DOHH2 (cell line): Measurements from ENCODE around the gene BZW1.
"Not testable (repeated sequence)": the region's sequence is repeated elsewhere in the genome, so short reads cannot be mapped to it uniquely, and the experiment has no call there.

Source experiments
- H3F3A ChIP-seq: fragments of 200-600 bp; sonication (generic), shearing (Covaris generic); 2 replicates; pipeline ENCODE4 v1.6.0; 2016; ENCODE audit warnings: antibody characterized with exemption, mild to moderate bottlenecking; ENCODE audit not compliant: control insufficient read depth, insufficient read depth
- H3K27ac ChIP-seq: fragments of 200-600 bp; sonication (generic); 2 replicates; pipeline ENCODE4 v1.5.1; 2014; ENCODE audit warnings: low read depth, mild to moderate bottlenecking, low read length, moderate library complexity
- H3K27me3 ChIP-seq: fragments of 200-600 bp; sonication (generic); 2 replicates; pipeline ENCODE4 v1.6.1; 2014; ENCODE audit warnings: mild to moderate bottlenecking, low read length, mixed read lengths; ENCODE audit not compliant: control insufficient read depth
- H3K36me3 ChIP-seq: fragments of 200-600 bp; sonication (generic); 2 replicates; pipeline ENCODE4 v1.6.1; 2014; ENCODE audit warnings: mild to moderate bottlenecking, low read length, moderate library complexity, mixed read lengths; ENCODE audit not compliant: control insufficient read depth
- H3K4me1 ChIP-seq: fragments of 200-600 bp; sonication (generic); 2 replicates; pipeline ENCODE4 v1.6.1; 2014; ENCODE audit warnings: mild to moderate bottlenecking, low read length, mixed read lengths; ENCODE audit not compliant: control insufficient read depth
- H3K4me2 ChIP-seq: fragments of 200-600 bp; sonication (generic); 2 replicates; pipeline ENCODE4 v1.6.0; 2014; ENCODE audit warnings: mild to moderate bottlenecking, low read length, moderate library complexity
- H3K4me3 ChIP-seq: fragments of 200-600 bp; sonication (generic); 2 replicates; pipeline ENCODE4 v1.5.1; 2014; ENCODE audit warnings: mild to moderate bottlenecking, low read length, mixed read lengths
- H3K79me2 ChIP-seq: fragments of 200-600 bp; sonication (generic); 2 replicates; pipeline ENCODE4 v1.6.1; 2014; ENCODE audit warnings: mild to moderate bottlenecking, low read length, mixed read lengths; ENCODE audit not compliant: control insufficient read depth
- H3K9me2 ChIP-seq: fragments of 200-600 bp; sonication (generic); replicated peaks from 2 replicates; pipeline ENCODE4 v1.6.1; 2014; ENCODE audit warnings: mild to moderate bottlenecking, low read length, mixed read lengths; ENCODE audit not compliant: control insufficient read depth
- H3K9me3 ChIP-seq: fragments of 200-600 bp; sonication (generic); 2 replicates; pipeline ENCODE4 v1.6.1; 2014; ENCODE audit warnings: antibody characterized with exemption, low read length, mixed read lengths; ENCODE audit not compliant: control insufficient read depth, insufficient read depth
- H4K20me1 ChIP-seq: fragments of 200-600 bp; sonication (generic); 2 replicates; pipeline ENCODE4 v1.6.0; 2014; ENCODE audit warnings: low read depth, mild to moderate bottlenecking, antibody characterized with exemption, low read length, moderate library complexity; ENCODE audit not compliant: control insufficient read depth, insufficient read depth
- EZH2phosphoT487 ChIP-seq: fragments of 200-600 bp; sonication (generic); IDR thresholded peaks from 2 replicates; pipeline ENCODE4 v1.6.1; 2017; ENCODE audit warnings: borderline replicate concordance, mild to moderate bottlenecking, antibody characterized with exemption, low read length, moderate library complexity, mixed read lengths
- TF ChIP-seq, protein P1 (sequence below): fragments of 200-600 bp; sonication (generic); IDR thresholded peaks from one replicate; pipeline ENCODE4 v1.5.1; 2014; ENCODE audit warnings: antibody characterized with exemption, mild to moderate bottlenecking, low read depth, low read length; ENCODE audit not compliant: poor library complexity, severe bottlenecking

BZW1 gene

DNA sequence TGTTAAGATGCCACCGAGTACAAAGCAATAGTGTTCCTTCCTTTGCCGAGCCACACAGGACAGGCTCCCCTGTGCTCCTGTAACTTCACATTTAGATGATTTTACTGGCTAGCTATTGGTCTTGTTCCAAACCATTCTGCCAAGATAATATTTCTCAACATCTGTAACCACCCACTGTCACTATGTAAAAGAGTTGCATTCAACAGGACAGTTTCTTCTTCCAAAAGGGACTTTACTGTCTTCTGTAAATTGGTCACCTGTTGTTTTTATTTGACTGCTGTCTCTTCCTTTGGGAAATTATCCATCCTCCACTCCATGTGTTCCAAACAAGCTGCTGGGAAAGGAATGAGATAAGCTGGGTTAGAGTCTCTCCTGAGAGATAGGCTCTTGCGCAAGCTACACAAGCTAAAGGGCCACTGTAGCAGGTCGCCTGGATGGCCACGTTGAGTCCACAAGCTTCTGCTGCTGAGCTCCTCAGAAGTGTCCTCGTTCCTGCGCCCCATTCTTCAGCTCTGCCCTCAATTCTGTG, 14.4 kb upstream of the BZW1 start:
- TF ChIP-seq, protein P1, sequence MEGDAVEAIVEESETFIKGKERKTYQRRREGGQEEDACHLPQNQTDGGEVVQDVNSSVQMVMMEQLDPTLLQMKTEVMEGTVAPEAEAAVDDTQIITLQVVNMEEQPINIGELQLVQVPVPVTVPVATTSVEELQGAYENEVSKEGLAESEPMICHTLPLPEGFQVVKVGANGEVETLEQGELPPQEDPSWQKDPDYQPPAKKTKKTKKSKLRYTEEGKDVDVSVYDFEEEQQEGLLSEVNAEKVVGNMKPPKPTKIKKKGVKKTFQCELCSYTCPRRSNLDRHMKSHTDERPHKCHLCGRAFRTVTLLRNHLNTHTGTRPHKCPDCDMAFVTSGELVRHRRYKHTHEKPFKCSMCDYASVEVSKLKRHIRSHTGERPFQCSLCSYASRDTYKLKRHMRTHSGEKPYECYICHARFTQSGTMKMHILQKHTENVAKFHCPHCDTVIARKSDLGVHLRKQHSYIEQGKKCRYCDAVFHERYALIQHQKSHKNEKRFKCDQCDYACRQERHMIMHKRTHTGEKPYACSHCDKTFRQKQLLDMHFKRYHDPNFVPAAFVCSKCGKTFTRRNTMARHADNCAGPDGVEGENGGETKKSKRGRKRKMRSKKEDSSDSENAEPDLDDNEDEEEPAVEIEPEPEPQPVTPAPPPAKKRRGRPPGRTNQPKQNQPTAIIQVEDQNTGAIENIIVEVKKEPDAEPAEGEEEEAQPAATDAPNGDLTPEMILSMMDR, result no peak
- TF ChIP-seq EZH2phosphoT487, result no peak
- no peaks in the 10 kb centered on the region for H3K79me2 ChIP-seq
- H3K9me2 ChIP-seq, result no peaks in the 10 kb centered on the region
- H3K4me2 ChIP-seq, result no peak overlapping the region
- H3K27ac ChIP-seq, result no peak overlapping the region
- no peaks in the 10 kb centered on the region for H3K36me3 ChIP-seq
- no peaks in the 10 kb centered on the region for H3F3A ChIP-seq
- H3K4me1 ChIP-seq, result no peaks in the 10 kb centered on the region
- 0 out of 2 replicates have a peak, but pooled peaks cover 2% of the 10 kb centered on the region for H3K27me3 ChIP-seq
- no peaks in the 10 kb centered on the region for H4K20me1 ChIP-seq
- no peak overlapping the region for H3K4me3 ChIP-seq
- H3K9me3 ChIP-seq, result no peaks in the 10 kb centered on the region

DNA sequence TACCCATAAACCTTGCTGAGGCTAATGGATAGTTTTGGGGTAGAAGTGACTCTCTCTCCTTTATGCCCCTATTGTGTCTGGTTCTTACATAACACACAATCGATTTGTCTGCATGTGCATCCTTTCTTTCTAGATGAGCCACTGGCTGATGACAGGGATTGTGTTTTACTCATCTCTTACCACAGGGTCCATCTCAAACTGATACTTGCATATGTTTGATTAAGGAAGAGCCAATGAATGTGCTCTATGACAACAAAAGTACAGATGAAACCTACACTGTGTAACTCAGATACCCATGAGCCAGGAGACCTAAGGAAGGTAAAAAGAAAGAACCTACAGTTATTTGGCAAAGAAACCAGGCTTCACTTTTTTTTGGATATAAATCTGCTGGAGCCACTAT, 13.2 kb upstream of the BZW1 start:
- H3F3A ChIP-seq, result no peaks in the 10 kb centered on the region
- no peaks in the 10 kb centered on the region for H3K79me2 ChIP-seq
- no peaks in the 10 kb centered on the region for H3K36me3 ChIP-seq
- H3K4me2 ChIP-seq, result no peak overlapping the region
- no peak for TF ChIP-seq EZH2phosphoT487
- TF ChIP-seq, protein P1, result no peak
- H3K4me1 ChIP-seq, result no peaks in the 10 kb centered on the region
- H3K9me3 ChIP-seq, result no peaks in the 10 kb centered on the region
- no peak overlapping the region for H3K27ac ChIP-seq
- no peaks in the 10 kb centered on the region for H4K20me1 ChIP-seq
- H3K27me3 ChIP-seq, result 0 out of 2 replicates have a peak, but pooled peaks cover 2% of the 10 kb centered on the region
- no peak overlapping the region for H3K4me3 ChIP-seq
- H3K9me2 ChIP-seq, result no peaks in the 10 kb centered on the region

DNA sequence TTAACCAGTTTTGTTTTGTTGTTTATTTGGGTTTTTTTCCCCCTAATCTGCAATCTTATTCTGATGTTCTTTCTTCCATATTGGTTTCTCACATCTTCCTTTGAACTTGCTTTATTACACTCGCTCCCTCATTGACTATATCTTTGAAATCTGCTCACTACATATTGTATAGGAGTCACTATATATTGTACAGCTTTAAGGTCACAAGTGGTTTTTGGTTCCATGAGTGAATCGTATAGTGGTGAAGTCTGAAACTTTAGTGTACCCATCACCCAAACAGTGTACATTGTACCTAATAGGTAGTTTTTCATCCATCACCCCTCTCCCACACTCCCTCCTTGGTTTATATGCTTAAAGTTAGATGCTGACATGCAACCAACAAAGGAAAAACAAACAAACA, 11.3 kb upstream of the BZW1 start:
- Histone ChIP-seq H3K27ac (no peak overlapping the region), H3K9me3 (no peaks in the 10 kb centered on the region), H3K36me3 (no peaks in the 10 kb centered on the region), H3K9me2 (no peaks in the 10 kb centered on the region), H3K27me3 (0 out of 2 replicates have a peak, but pooled peaks cover 6% of the 10 kb centered on the region), H3K4me1 (no peaks in the 10 kb centered on the region), H3K79me2 (no peaks in the 10 kb centered on the region), H3K4me2 (no peak overlapping the region), H3K4me3 (no peak overlapping the region), H4K20me1 (no peaks in the 10 kb centered on the region), H3F3A (no peaks in the 10 kb centered on the region)
- no peak for TF ChIP-seq EZH2phosphoT487
- TF ChIP-seq, protein P1, result no peak

DNA sequence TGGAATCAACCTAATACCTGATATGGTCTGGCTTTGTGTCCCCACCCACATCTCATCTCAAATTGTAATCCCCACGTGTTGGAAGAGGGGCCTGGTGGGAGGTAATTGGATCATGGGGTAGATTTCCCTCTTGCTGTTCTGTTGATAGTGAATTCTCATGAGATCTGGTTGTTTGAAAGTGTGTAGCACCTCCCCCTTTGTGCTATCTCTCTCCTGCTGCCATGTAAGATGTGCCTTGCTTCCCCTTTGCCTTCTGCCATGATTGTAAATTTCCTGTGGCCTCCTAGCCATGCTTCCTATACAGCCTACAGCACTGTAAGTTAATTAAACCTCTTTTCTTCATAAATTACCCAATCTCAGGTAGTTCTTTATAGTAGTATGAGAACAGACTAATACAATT, 10.3 kb upstream of the BZW1 start:
- not testable (repeated sequence) for H3K4me3 ChIP-seq, H3K9me2 ChIP-seq, H3K27me3 ChIP-seq, H3K4me2 ChIP-seq, H3K27ac ChIP-seq, H3K79me2 ChIP-seq, H3K4me1 ChIP-seq, H3F3A ChIP-seq, H3K36me3 ChIP-seq, H4K20me1 ChIP-seq, H3K9me3 ChIP-seq
